Natural killer cell (primary cell): ENCODE data around the gene WARS2. TPM values are rescaled to one million over a fixed set of nuclear protein-coding genes. Genes with fewer than 3 reads are reported as not detected.

Source experiments
- ATAC-seq, 3 donors: fragments of 150-1000 bp in 2 of 3; fragments of 200-7000 bp in 1 of 3; cut with Tn5 transposase; 1 replicate in 1 of 3; 2 replicates in 2 of 3; pipeline ENCODE4 v1.10.0; 2021; ENCODE audit warnings: mild to moderate bottlenecking in 2 of 3, moderate library complexity in 2 of 3
- DNase-seq, 2 donors: peaks; one replicate each; pipeline versions ENCODE4 v3.0.0 to v3.0.0-alpha.2; 2013 to 2021; ENCODE audit warnings: mixed read lengths in 1 of 2
- H3K27ac ChIP-seq: one replicate; pipeline ENCODE4 v1.5.1; 2013; ENCODE audit warnings: mild to moderate bottlenecking, low read length
- H3K27me3 ChIP-seq: one replicate; pipeline ENCODE4 v1.6.1; 2013; ENCODE audit warnings: low read length; ENCODE audit not compliant: control insufficient read depth, insufficient read depth
- H3K36me3 ChIP-seq: one replicate; pipeline ENCODE4 v1.6.1; 2013; ENCODE audit warnings: low read length; ENCODE audit not compliant: control insufficient read depth, insufficient read depth
- H3K4me1 ChIP-seq: one replicate; pipeline ENCODE4 v1.6.1; 2013; ENCODE audit warnings: low read length; ENCODE audit not compliant: control insufficient read depth, insufficient read depth
- H3K4me3 ChIP-seq: one replicate; pipeline ENCODE4 v1.5.1; 2013; ENCODE audit warnings: low read length
- H3K9me3 ChIP-seq: one replicate; pipeline ENCODE4 v1.6.1; 2013; ENCODE audit warnings: low read length; ENCODE audit not compliant: control insufficient read depth, insufficient read depth
- H3K27ac Mint-ChIP-seq, 2 donors: one replicate each; pipeline ENCODE4 v1.8.0; 2022; ENCODE audit warnings: mild to moderate bottlenecking in 2 of 2, mixed read lengths in 2 of 2, moderate library complexity in 1 of 2
- H3K27me3 Mint-ChIP-seq, 2 donors: one replicate each; pipeline ENCODE4 v1.8.0; 2022; ENCODE audit warnings: low read depth in 2 of 2, mixed read lengths in 2 of 2
- H3K36me3 Mint-ChIP-seq: one replicate; pipeline ENCODE4 v1.8.0; 2022; ENCODE audit warnings: mixed read lengths
- H3K4me1 Mint-ChIP-seq, 2 donors: one replicate each; pipeline ENCODE4 v1.8.0; 2022; ENCODE audit warnings: mixed read lengths in 2 of 2
- H3K4me3 Mint-ChIP-seq: one replicate; pipeline ENCODE4 v1.8.0; 2022; ENCODE audit warnings: mild to moderate bottlenecking, moderate library complexity, mixed read lengths
- H3K9me3 Mint-ChIP-seq, 2 donors: one replicate each; pipeline ENCODE4 v1.8.0; 2022; ENCODE audit warnings: mixed read lengths in 2 of 2
- CTCF ChIP-seq: fragments of 200-600 bp; IDR thresholded peaks from one replicate; pipeline ENCODE4 v1.8.0; 2022; ENCODE audit warnings: antibody characterized with exemption
- WGBS: methylation state at CpG from one replicate; pipeline ENCODE4 v1.1.7; 2013; ENCODE audit warnings: missing lambda C conversion rate; ENCODE audit not compliant: insufficient coverage; 5-methylcytosine and 5-hydroxymethylcytosine counted together
- intact Hi-C: fragments of 100-400 bp; cut with micrococcal nuclease; formaldehyde crosslinking; loops from one replicate; pipeline ENCODE4 v1.14.2; 2022
- total RNA-seq, 4 donors: library from RNA; stranded (reverse); fragments of 120-200 nt in 1 of 4; gene quantifications; one replicate each; pipeline versions ENCODE4 v1.2.3 to v1.2.4, GENCODE V29; 2013 to 2022

WARS2 gene
- total RNA-seq, 3 donors from 2014 or later (not counting 1 experiment from before 2014, with no cell fraction given) = 24.3 to 46.3 (median 41.0) TPM

GRCh38 chr1:119048624-119049404 is 91.6 kb downstream of the WARS2 start:
- Mint-ChIP-seq H3K4me1 (peaks cover 0 to 5% of the 10 kb centered on the region in 2 donors), H3K27ac (no peak overlapping the region), H3K27me3 (no peaks in the 10 kb centered on the region), H3K36me3 (no peaks in the 10 kb centered on the region), H3K9me3 (peaks cover 0 to 2% of the 10 kb centered on the region in 2 donors), H3K4me3 (no peak overlapping the region)
- H3K27me3 ChIP-seq = no peaks in the 10 kb centered on the region
- TF ChIP-seq CTCF = no peak
- no peak overlapping the region for H3K27ac ChIP-seq
- DNase-seq (no peak), ATAC-seq (no peak)
- intact Hi-C loops = no loop called here
- H3K4me3 ChIP-seq = no peak overlapping the region
- no peaks in the 10 kb centered on the region for H3K36me3 ChIP-seq
- no peaks in the 10 kb centered on the region for H3K9me3 ChIP-seq
- H3K4me1 ChIP-seq = no peaks in the 10 kb centered on the region
- 97% methylated on average over 29 of the region's 34 CpGs for WGBS

GRCh38 chr1:119046785-119047438 is 93.5 kb downstream of the WARS2 start:
- DNase-seq (no peak), ATAC-seq (no peak)
- intact Hi-C loops = no loop called here
- no peak overlapping the region for H3K4me3 ChIP-seq
- TF ChIP-seq CTCF = no peak
- WGBS = 54% methylated on average over 3 of the region's 5 CpGs
- Mint-ChIP-seq H3K9me3 (peaks cover 0 to 2% of the 10 kb centered on the region in 2 donors), H3K4me1 (peaks cover 0 to 5% of the 10 kb centered on the region in 2 donors), H3K4me3 (no peak overlapping the region), H3K36me3 (no peaks in the 10 kb centered on the region), H3K27me3 (no peaks in the 10 kb centered on the region), H3K27ac (no peak overlapping the region)
- H3K27me3 ChIP-seq = no peaks in the 10 kb centered on the region
- H3K4me1 ChIP-seq = no peaks in the 10 kb centered on the region
- H3K27ac ChIP-seq = no peak overlapping the region
- peaks cover 2% of the 10 kb centered on the region for H3K36me3 ChIP-seq
- H3K9me3 ChIP-seq = no peaks in the 10 kb centered on the region

- Histone ChIP-seq H3K4me1 (no peaks in the 10 kb centered on the region), H3K4me3 (no peak overlapping the region), H3K27ac (no peak overlapping the region), H3K27me3 (no peaks in the 10 kb centered on the region), H3K9me3 (no peaks in the 10 kb centered on the region), H3K36me3 (peaks cover 3% of the 10 kb centered on the region)
- ATAC-seq (no peak), DNase-seq (no peak)
- Mint-ChIP-seq H3K9me3 (peaks cover 0 to 2% of the 10 kb centered on the region in 2 donors), H3K36me3 (no peaks in the 10 kb centered on the region), H3K27ac (no peak overlapping the region), H3K4me3 (no peak overlapping the region), H3K27me3 (no peaks in the 10 kb centered on the region), H3K4me1 (peaks cover 0 to 5% of the 10 kb centered on the region in 2 donors)
- WGBS = 74% methylated on average over 7 of the region's 7 CpGs
- intact Hi-C loops = no loop called here
- no peak for TF ChIP-seq CTCF
Measured at GRCh38 chr1:119046429-119046784, 94.0 kb downstream of the WARS2 start.
